ENCODE measurements around the gene BICDL1. TPM values are rescaled to one million over a fixed set of nuclear protein-coding genes. Genes with fewer than 3 reads are reported as not detected.

The BICDL1 gene
- total RNA-seq, 2 donors from 2014 or later = 5.0 to 11.1 TPM

DNA sequence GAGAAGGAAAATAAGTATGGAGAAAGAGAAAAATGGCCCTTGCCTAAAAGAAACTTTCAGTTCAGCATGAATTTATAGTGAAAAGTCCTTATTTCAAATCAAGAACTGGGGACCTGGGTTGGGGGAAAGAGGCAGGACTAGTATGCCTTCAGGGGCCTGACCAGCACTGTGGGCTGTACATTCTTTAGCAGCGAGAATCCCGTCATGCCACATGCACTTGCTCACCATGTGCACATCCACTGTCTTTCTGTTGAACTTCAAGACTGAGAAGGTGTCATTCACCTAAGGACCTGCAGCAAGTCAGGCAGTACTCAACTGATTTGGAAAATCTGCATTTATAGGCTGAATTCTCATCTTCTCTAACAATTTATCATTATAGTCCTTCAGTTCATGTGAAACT lies 77.3 kb downstream of the BICDL1 start:
- H3K27me3 ChIP-seq = no peaks in the 10 kb centered on the region
- H3K9me3 ChIP-seq = no peaks in the 10 kb centered on the region
- intact Hi-C loops (cut with DNase I) = no loop called here
- H3K27ac ChIP-seq = no peak overlapping the region
- H3K36me3 ChIP-seq = no peaks in the 10 kb centered on the region
- no peak overlapping the region for H3K4me3 ChIP-seq
- H3K9ac ChIP-seq (ENCODE audit: low read depth in 2 of 2, low read length in 2 of 2) = no peak overlapping the region
- no peaks in the 10 kb centered on the region for H3K4me1 ChIP-seq
- TF ChIP-seq, protein P1, sequence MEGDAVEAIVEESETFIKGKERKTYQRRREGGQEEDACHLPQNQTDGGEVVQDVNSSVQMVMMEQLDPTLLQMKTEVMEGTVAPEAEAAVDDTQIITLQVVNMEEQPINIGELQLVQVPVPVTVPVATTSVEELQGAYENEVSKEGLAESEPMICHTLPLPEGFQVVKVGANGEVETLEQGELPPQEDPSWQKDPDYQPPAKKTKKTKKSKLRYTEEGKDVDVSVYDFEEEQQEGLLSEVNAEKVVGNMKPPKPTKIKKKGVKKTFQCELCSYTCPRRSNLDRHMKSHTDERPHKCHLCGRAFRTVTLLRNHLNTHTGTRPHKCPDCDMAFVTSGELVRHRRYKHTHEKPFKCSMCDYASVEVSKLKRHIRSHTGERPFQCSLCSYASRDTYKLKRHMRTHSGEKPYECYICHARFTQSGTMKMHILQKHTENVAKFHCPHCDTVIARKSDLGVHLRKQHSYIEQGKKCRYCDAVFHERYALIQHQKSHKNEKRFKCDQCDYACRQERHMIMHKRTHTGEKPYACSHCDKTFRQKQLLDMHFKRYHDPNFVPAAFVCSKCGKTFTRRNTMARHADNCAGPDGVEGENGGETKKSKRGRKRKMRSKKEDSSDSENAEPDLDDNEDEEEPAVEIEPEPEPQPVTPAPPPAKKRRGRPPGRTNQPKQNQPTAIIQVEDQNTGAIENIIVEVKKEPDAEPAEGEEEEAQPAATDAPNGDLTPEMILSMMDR (IDR thresholded peaks at IDR 0.05) = no peak
- no peak for DNase-seq

DNA sequence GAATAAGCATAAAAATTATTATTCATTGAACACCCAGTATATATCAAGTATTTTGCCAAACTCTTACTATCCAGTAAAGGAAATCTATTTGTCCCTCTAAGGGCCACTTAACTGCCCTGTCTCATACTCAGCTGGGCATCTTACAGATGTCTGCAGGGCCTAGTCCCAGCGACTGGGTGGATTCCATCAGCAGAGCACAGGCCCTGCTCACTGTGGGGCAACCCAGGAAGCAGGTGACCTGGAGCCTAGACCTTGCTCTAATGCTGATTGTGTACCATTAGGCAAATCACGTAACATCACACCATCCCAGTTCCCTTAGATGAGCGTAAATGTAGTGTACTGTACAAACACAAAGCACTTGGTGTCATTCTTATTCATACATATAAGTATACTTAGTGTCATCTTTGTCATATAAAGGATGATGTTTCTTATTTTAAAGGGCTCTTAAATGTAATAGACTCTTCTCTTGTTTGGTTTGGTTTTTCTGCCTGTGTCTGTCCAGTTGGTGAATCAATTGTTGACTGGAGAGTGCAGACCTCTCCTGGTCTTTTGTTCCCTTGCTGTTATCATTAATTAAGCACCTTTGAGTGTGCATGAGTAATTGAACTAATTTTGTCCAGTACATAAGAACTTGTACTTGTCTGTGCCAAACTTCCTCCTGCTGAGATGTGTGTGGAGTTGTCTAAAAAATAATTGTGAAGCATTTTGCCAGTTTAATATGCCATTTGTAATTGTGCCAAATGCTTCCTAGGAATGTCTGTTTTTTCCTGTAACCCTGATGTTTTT lies 78.2 kb downstream of the BICDL1 start:
- TF ChIP-seq, protein P1 (IDR thresholded peaks at IDR 0.05) = no peak
- DNase-seq = no peak
- Histone ChIP-seq H3K27ac (no peak overlapping the region), H3K9me3 (no peaks in the 10 kb centered on the region), H3K4me1 (no peaks in the 10 kb centered on the region), H3K36me3 (no peaks in the 10 kb centered on the region), H3K4me3 (no peak overlapping the region), H3K9ac (ENCODE audit: low read depth in 2 of 2, low read length in 2 of 2) (no peak overlapping the region), H3K27me3 (no peaks in the 10 kb centered on the region)
- intact Hi-C loops (cut with DNase I) = no loop called here

DNA sequence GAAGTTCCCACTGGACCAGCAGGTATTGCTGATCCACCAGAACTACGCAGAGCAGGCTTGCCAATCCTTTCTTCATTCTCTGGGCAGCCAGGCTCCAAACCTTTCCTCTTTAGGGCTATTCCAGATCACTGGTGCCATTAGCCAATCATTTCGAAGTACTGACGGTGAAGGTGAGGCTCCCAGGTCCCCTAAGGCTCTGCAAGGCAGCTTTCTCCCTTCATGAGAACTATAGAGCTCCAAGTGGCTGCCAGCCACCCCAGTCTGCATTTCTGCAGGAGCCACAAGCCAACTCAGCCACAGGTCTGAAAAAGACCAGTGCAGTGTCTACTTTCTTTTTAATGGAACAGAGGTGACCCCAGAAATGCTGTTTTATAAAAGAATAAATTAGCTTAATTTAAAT lies 78.9 kb downstream of the BICDL1 start:
- Histone ChIP-seq H3K4me1 (no peaks in the 10 kb centered on the region), H3K9me3 (no peaks in the 10 kb centered on the region), H3K27me3 (no peaks in the 10 kb centered on the region), H3K9ac (ENCODE audit: low read depth in 2 of 2, low read length in 2 of 2) (no peak overlapping the region), H3K27ac (no peak overlapping the region), H3K4me3 (no peak overlapping the region), H3K36me3 (no peaks in the 10 kb centered on the region)
- intact Hi-C loops (cut with DNase I) = no loop called here
- TF ChIP-seq, protein P1 (IDR thresholded peaks at IDR 0.05) = no peak
- DNase-seq = no peak

DNA sequence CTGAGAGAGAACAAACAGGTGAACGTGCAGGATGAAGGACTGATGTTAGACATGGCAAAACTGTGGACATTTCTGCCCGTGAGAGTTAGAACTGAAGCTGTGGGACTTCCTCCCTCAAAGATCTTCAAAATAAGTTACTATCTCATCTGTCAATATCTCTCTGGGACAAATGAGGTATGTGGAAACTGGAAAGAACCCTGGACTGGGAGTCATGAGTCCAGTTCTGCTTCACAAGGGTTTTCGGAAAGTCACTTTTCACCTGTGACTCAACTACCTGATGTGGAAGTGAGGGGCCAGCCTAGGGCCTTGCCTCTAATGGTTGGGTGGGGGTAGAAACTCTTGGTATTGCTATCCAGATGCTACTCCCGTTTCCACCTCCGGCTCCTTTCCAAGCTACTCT lies 80.2 kb downstream of the BICDL1 start:
- Histone ChIP-seq H3K36me3 (no peaks in the 10 kb centered on the region), H3K9ac (ENCODE audit: low read depth in 2 of 2, low read length in 2 of 2) (no peak overlapping the region), H3K4me1 (no peaks in the 10 kb centered on the region), H3K4me3 (no peak overlapping the region), H3K27ac (no peak overlapping the region), H3K9me3 (no peaks in the 10 kb centered on the region), H3K27me3 (no peaks in the 10 kb centered on the region)
- intact Hi-C loops (cut with DNase I) = no loop called here
- TF ChIP-seq, protein P1 (IDR thresholded peaks at IDR 0.05) = no peak
- DNase-seq = no peak

DNA sequence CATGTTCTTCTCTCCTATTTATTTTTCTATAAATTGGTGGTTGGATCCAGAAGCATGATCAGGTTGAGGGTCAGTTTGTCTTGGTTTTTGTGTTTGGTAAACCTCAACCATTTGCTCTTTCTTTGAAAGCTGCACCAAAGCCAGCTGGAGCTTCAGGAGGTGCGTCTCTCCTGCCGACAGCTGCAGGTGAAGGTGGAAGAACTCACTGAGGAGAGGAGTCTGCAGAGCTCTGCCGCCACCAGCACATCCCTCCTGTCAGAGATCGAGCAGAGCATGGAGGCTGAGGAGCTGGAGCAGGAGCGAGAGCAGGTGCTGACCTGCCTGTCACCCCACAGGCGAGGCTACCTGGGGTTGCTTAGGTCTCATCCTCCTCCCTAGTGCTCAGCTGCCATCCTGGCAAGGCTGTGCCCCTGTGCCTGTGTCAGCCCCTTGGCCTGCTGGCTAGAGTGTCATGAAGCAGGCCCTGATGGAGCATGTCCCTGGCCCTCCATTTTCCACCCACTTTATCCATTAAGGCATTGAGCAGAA lies 82.5 kb downstream of the BICDL1 start:
- DNase-seq = no peak
- intact Hi-C loops (cut with DNase I) = no loop called here
- H3K36me3 ChIP-seq = no peaks in the 10 kb centered on the region
- H3K4me1 ChIP-seq = no peaks in the 10 kb centered on the region
- H3K9ac ChIP-seq (ENCODE audit: low read depth in 2 of 2, low read length in 2 of 2) = no peak overlapping the region
- H3K27me3 ChIP-seq = no peaks in the 10 kb centered on the region
- no peak overlapping the region for H3K27ac ChIP-seq
- H3K9me3 ChIP-seq = no peaks in the 10 kb centered on the region
- TF ChIP-seq, protein P1 (IDR thresholded peaks at IDR 0.05) = no peak
- no peak overlapping the region for H3K4me3 ChIP-seq
